ENCODE measurements around the gene SUCO.

The SUCO gene

GRCh38 chr1:172515436-172515835 is 17.5 kb upstream of the SUCO start:
- Histone ChIP-seq H3K9ac (ENCODE audit: insufficient read length, low read depth) (no peak overlapping the region), H3K9me3 (ENCODE audit: insufficient read depth, low read length) (no peaks in the 10 kb centered on the region; the same call in 1 of the 2 replicates), H3K4me3 (ENCODE audit: insufficient read length, low read depth) (no peak overlapping the region), H3K4me1 (ENCODE audit: insufficient read depth, insufficient read length) (no peaks in the 10 kb centered on the region), H3K36me3 (ENCODE audit: insufficient read depth, insufficient read length, low read length) (no peaks in the 10 kb centered on the region), H3K27me3 (ENCODE audit: insufficient read depth, insufficient read length) (no peaks in the 10 kb centered on the region)
- TF ChIP-seq YY1 (IDR thresholded peaks at IDR 0.05; ENCODE audit: insufficient read depth, insufficient read length): no peak
- TF ChIP-seq ZNF274 (IDR thresholded peaks at IDR 0.05; ENCODE audit: low read depth, low read length): no peak
- TF ChIP-seq SUZ12 (IDR thresholded peaks at IDR 0.05; ENCODE audit: extremely low read depth, insufficient read depth, insufficient read length): no peak
- no peak for DNase-seq (ENCODE audit: low read depth, low spot score)

GRCh38 chr1:172515927-172516326 is 17.0 kb upstream of the SUCO start:
- Histone ChIP-seq H3K36me3 (ENCODE audit: insufficient read depth, insufficient read length, low read length) (no peaks in the 10 kb centered on the region), H3K9me3 (ENCODE audit: insufficient read depth, low read length) (no peaks in the 10 kb centered on the region; the same call in 1 of the 2 replicates), H3K27me3 (ENCODE audit: insufficient read depth, insufficient read length) (no peaks in the 10 kb centered on the region), H3K4me1 (ENCODE audit: insufficient read depth, insufficient read length) (no peaks in the 10 kb centered on the region), H3K9ac (ENCODE audit: insufficient read length, low read depth) (no peak overlapping the region), H3K4me3 (ENCODE audit: insufficient read length, low read depth) (no peak overlapping the region)
- no peak for DNase-seq (ENCODE audit: low read depth, low spot score)
- TF ChIP-seq ZNF274 (IDR thresholded peaks at IDR 0.05; ENCODE audit: low read depth, low read length): no peak
- no peak for TF ChIP-seq YY1 (IDR thresholded peaks at IDR 0.05; ENCODE audit: insufficient read depth, insufficient read length)
- TF ChIP-seq SUZ12 (IDR thresholded peaks at IDR 0.05; ENCODE audit: extremely low read depth, insufficient read depth, insufficient read length): no peak

GRCh38 chr1:172517081-172517480 is 15.9 kb upstream of the SUCO start:
- Histone ChIP-seq H3K9me3 (ENCODE audit: insufficient read depth, low read length) (no peaks in the 10 kb centered on the region; the same call in 1 of the 2 replicates), H3K36me3 (ENCODE audit: insufficient read depth, insufficient read length, low read length) (no peaks in the 10 kb centered on the region), H3K4me3 (ENCODE audit: insufficient read length, low read depth) (no peak overlapping the region), H3K4me1 (ENCODE audit: insufficient read depth, insufficient read length) (no peaks in the 10 kb centered on the region), H3K27me3 (ENCODE audit: insufficient read depth, insufficient read length) (no peaks in the 10 kb centered on the region), H3K9ac (ENCODE audit: insufficient read length, low read depth) (no peak overlapping the region)
- TF ChIP-seq ZNF274 (IDR thresholded peaks at IDR 0.05; ENCODE audit: low read depth, low read length) (no peak), SUZ12 (IDR thresholded peaks at IDR 0.05; ENCODE audit: extremely low read depth, insufficient read depth, insufficient read length) (no peak), YY1 (IDR thresholded peaks at IDR 0.05; ENCODE audit: insufficient read depth, insufficient read length) (no peak)
- DNase-seq (ENCODE audit: low read depth, low spot score): no peak

- TF ChIP-seq YY1 (IDR thresholded peaks at IDR 0.05; ENCODE audit: insufficient read depth, insufficient read length): no peak
- no peak for TF ChIP-seq ZNF274 (IDR thresholded peaks at IDR 0.05; ENCODE audit: low read depth, low read length)
- TF ChIP-seq SUZ12 (IDR thresholded peaks at IDR 0.05; ENCODE audit: extremely low read depth, insufficient read depth, insufficient read length): no peak
- DNase-seq (ENCODE audit: low read depth, low spot score): no peak
- Histone ChIP-seq H3K4me1 (ENCODE audit: insufficient read depth, insufficient read length) (no peaks in the 10 kb centered on the region), H3K36me3 (ENCODE audit: insufficient read depth, insufficient read length, low read length) (no peaks in the 10 kb centered on the region), H3K27me3 (ENCODE audit: insufficient read depth, insufficient read length) (no peaks in the 10 kb centered on the region), H3K9ac (ENCODE audit: insufficient read length, low read depth) (no peak overlapping the region), H3K4me3 (ENCODE audit: insufficient read length, low read depth) (no peak overlapping the region), H3K9me3 (ENCODE audit: insufficient read depth, low read length) (no peaks in the 10 kb centered on the region; the same call in 1 of the 2 replicates)
Observed at GRCh38 chr1:172517545-172517944, 15.4 kb upstream of the SUCO start.

- H3K4me1 ChIP-seq (ENCODE audit: insufficient read depth, insufficient read length): no peaks in the 10 kb centered on the region
- no peaks in the 10 kb centered on the region for H3K36me3 ChIP-seq (ENCODE audit: insufficient read depth, insufficient read length, low read length)
- H3K4me3 ChIP-seq (ENCODE audit: insufficient read length, low read depth): no peak overlapping the region
- no peak overlapping the region for H3K9ac ChIP-seq (ENCODE audit: insufficient read length, low read depth)
- DNase-seq (ENCODE audit: low read depth, low spot score): no peak
- H3K27me3 ChIP-seq (ENCODE audit: insufficient read depth, insufficient read length): no peaks in the 10 kb centered on the region
- H3K9me3 ChIP-seq (ENCODE audit: insufficient read depth, low read length): no peaks in the 10 kb centered on the region
- no peak for TF ChIP-seq ZNF274 (IDR thresholded peaks at IDR 0.05; ENCODE audit: low read depth, low read length)
- no peak for TF ChIP-seq YY1 (IDR thresholded peaks at IDR 0.05; ENCODE audit: insufficient read depth, insufficient read length)
- no peak for TF ChIP-seq SUZ12 (IDR thresholded peaks at IDR 0.05; ENCODE audit: extremely low read depth, insufficient read depth, insufficient read length)
Observed at GRCh38 chr1:172529304-172529703, 3.6 kb upstream of the SUCO start.

- Histone ChIP-seq H3K27me3 (ENCODE audit: insufficient read depth, insufficient read length) (no peaks in the 10 kb centered on the region), H3K9me3 (ENCODE audit: insufficient read depth, low read length) (no peaks in the 10 kb centered on the region), H3K4me3 (ENCODE audit: insufficient read length, low read depth) (no peak overlapping the region), H3K4me1 (ENCODE audit: insufficient read depth, insufficient read length) (no peaks in the 10 kb centered on the region), H3K36me3 (ENCODE audit: insufficient read depth, insufficient read length, low read length) (no peaks in the 10 kb centered on the region), H3K9ac (ENCODE audit: insufficient read length, low read depth) (no peak overlapping the region)
- TF ChIP-seq SUZ12 (IDR thresholded peaks at IDR 0.05; ENCODE audit: extremely low read depth, insufficient read depth, insufficient read length): no peak
- TF ChIP-seq YY1 (IDR thresholded peaks at IDR 0.05; ENCODE audit: insufficient read depth, insufficient read length): no peak
- TF ChIP-seq ZNF274 (IDR thresholded peaks at IDR 0.05; ENCODE audit: low read depth, low read length): no peak
- DNase-seq (ENCODE audit: low read depth, low spot score): no peak
Observed at GRCh38 chr1:172530000-172530399, 3.0 kb upstream of the SUCO start.

GRCh38 chr1:172531412-172532182 is 1.4 kb upstream of the SUCO start:
- H3K4me1 ChIP-seq (ENCODE audit: insufficient read depth, insufficient read length): no peaks in the 10 kb centered on the region
- H3K9me3 ChIP-seq (ENCODE audit: insufficient read depth, low read length): peaks cover 6% of the 10 kb centered on the region; the same call in 1 of the 2 replicates
- DNase-seq (ENCODE audit: low read depth, low spot score): no peak
- H3K27me3 ChIP-seq (ENCODE audit: insufficient read depth, insufficient read length): no peaks in the 10 kb centered on the region
- TF ChIP-seq ZNF274 (IDR thresholded peaks at IDR 0.05; ENCODE audit: low read depth, low read length) (no peak), SUZ12 (IDR thresholded peaks at IDR 0.05; ENCODE audit: extremely low read depth, insufficient read depth, insufficient read length) (no peak), YY1 (IDR thresholded peaks at IDR 0.05; ENCODE audit: insufficient read depth, insufficient read length) (no peak)
- H3K4me3 ChIP-seq (ENCODE audit: insufficient read length, low read depth): peak overlapping the region; percentile 94
- peak overlapping the region; percentile 81 for H3K9ac ChIP-seq (ENCODE audit: insufficient read length, low read depth)
- H3K36me3 ChIP-seq (ENCODE audit: insufficient read depth, insufficient read length, low read length): no peaks in the 10 kb centered on the region
